SK-N-MC (cell line): Measurements from ENCODE around the gene MRPL48.

ENCODE experiments used
- EZH2 ChIP-seq: fragments of 200-600 bp; sonication (generic); IDR thresholded peaks from one replicate; pipeline ENCODE4 v1.6.1; 2017; ENCODE audit warnings: antibody characterized with exemption
- FOXP2 ChIP-seq: optimal IDR thresholded peaks from 2 replicates; pipeline ENCODE3; 2011; ENCODE audit warnings: mild to moderate bottlenecking, moderate library complexity; ENCODE audit not compliant: insufficient read depth; ENCODE audit errors: extremely low read length, control extremely low read depth
- POLR2AphosphoS5 ChIP-seq: IDR thresholded peaks from 2 replicates; pipeline ENCODE4 v1.6.1; 2012; ENCODE audit warnings: mild to moderate bottlenecking, low read depth, low read length, borderline replicate concordance

- TF ChIP-seq EZH2 (no peak), POLR2AphosphoS5 (peak; percentile 9; the same call in 1 of the 2 replicates), FOXP2 (no peak)
These were observed 82.6 kb downstream of the MRPL48 start for GRCh38 chr11:73870261-73870660.
